Measurements from ENCODE around the gene NR3C1. TPM values are rescaled to one million over a fixed set of nuclear protein-coding genes. Genes with fewer than 3 reads are reported as not detected.

Gene NR3C1
- 39.2 TPM for polyA plus RNA-seq (2013)

DNA sequence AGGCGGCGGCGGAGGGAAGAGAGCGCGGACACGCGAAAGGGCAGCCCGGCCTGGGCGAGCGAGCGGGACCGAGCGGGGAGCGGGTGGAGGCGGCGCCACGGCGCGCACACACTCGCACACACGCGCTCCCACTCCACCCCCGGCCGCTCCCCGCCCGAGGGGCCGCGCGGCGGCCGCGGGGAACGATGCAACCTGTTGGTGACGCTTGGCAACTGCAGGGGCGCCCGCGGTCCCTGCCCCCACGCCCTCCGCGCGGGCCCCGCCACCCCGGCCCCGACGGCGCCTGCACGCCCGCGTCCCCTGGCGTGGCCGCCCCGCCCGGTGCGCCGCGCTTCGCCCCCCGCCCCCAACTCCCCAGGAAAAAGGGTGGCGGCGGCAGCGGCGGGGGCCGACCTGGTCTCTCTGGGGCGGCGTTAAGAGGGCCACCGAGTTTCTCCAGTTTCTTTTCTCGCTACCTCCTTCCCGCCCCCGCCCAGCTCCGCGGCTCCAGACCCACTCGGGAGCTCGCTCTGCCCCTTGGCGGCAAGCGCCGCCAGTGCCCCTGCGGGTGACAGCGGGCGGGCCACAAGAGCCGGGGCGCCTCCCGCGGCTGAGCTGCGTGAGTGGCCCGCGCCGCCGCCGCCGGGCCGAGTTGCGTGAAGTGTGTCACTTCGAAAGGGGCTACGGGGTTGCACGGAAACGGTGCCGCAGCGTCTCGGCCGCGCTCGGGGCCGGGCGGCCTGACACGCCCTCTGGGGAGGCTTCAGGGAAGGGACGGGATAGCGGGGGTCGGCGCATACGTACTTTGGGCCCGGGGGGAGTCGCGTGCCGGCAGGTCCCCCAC is at the start of gene NR3C1:
TSS of gene NR3C1 (minus strand) at position 94 of the 823 bp plus-strand sequence. CDS start 2,847 bp downstream, outside the sequence.
- peak within 1 kb of the TSS; percentile 89 to 97 (median 92) for H3K4me3 ChIP-seq (ENCODE audit: control insufficient read depth in 1 of 7, extremely low read depth in 1 of 7, insufficient read depth in 4 of 7, low read depth in 2 of 7, low read length in 6 of 7)
- H3K36me3 ChIP-seq (ENCODE audit: control insufficient read depth in 4 of 4, insufficient read depth in 4 of 4, low read length in 3 of 4): peaks cover 5 to 16% (median 12%) of the 10 kb centered on the region in 4 experiments
- peak within 1 kb of the TSS; percentile 96 to 98 for H3K27ac ChIP-seq (ENCODE audit: insufficient read depth in 1 of 2, low read depth in 1 of 2, low read length in 2 of 2, poor library complexity in 1 of 2, severe bottlenecking in 2 of 2)
- ChIA-PET CTCF (interaction anchor here (0.6 to 3.0 kb wide), 19 partner anchors 13 to 786 kb away, joined by 3 to 18 read pairs (median 4); no protein-coding TSS in a partner anchor), POLR2A (interaction anchor here (0.6 to 1.5 kb wide), 6 partner anchors 87 to 316 kb away, joined by 3 to 4 read pairs (median 3); no protein-coding TSS in a partner anchor)
- H3K9me3 ChIP-seq (ENCODE audit: control extremely low read depth in 1 of 5, control insufficient read depth in 4 of 5, insufficient read depth in 2 of 5, low read depth in 1 of 5, low read length in 4 of 5): no peaks in the 10 kb centered on the region
- H3K27me3 ChIP-seq (replicated peaks in 2 of 5; ENCODE audit: control insufficient read depth in 4 of 5, insufficient read depth in 5 of 5, low read length in 4 of 5): no peaks in the 10 kb centered on the region
- peak; percentile 92 to 94 (median 94) for DNase-seq
- peaks cover 23 to 45% (median 35%) of the 10 kb centered on the region in 4 experiments for H3K4me1 ChIP-seq (ENCODE audit: control extremely low read depth in 1 of 4, control insufficient read depth in 4 of 4, insufficient read depth in 4 of 4, low read length in 3 of 4)
- WGBS (ENCODE audit: insufficient coverage): under 1% methylated on average over 65 of the region's 114 CpGs

DNA sequence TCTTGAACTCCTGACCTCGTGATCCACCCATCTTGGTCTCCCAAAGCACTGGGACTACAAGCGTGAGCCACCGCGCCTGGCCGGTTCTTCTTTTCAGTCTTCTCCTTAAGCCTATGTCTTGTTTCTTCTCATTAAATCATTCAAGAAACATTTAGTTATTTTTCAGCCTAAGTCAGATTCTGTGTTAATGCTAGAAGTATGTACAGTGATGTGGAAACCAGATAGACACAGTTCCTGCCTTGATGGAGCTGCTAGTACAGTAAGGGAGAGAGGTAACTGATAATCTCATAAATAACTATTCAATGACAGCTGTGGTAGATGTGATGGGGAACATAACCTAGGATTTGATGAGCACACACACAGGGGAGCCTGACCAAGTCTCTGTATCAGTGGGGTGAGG is 46.3 kb upstream of the NR3C1 start:
- DNase-seq: no peak
- H3K4me1 ChIP-seq (ENCODE audit: control extremely low read depth in 1 of 4, control insufficient read depth in 4 of 4, insufficient read depth in 4 of 4, low read length in 3 of 4): no peaks in the 10 kb centered on the region
- no peak overlapping the region for H3K4me3 ChIP-seq (ENCODE audit: control insufficient read depth in 1 of 7, extremely low read depth in 1 of 7, insufficient read depth in 4 of 7, low read depth in 2 of 7, low read length in 6 of 7)
- ChIA-PET CTCF (no interaction called here), POLR2A (interaction anchor here (0.9 kb wide), 1 partner anchor 19 kb away, joined by 4 read pairs; no protein-coding TSS in a partner anchor)
- 94% methylated on average over 5 of the region's 5 CpGs for WGBS (ENCODE audit: insufficient coverage)
- no peaks in the 10 kb centered on the region for H3K9me3 ChIP-seq (ENCODE audit: control extremely low read depth in 1 of 5, control insufficient read depth in 4 of 5, insufficient read depth in 2 of 5, low read depth in 1 of 5, low read length in 4 of 5)
- no peak overlapping the region for H3K27ac ChIP-seq (ENCODE audit: insufficient read depth in 1 of 2, low read depth in 1 of 2, low read length in 2 of 2, poor library complexity in 1 of 2, severe bottlenecking in 2 of 2)
- H3K27me3 ChIP-seq (replicated peaks in 2 of 5; ENCODE audit: control insufficient read depth in 4 of 5, insufficient read depth in 5 of 5, low read length in 4 of 5): no peaks in the 10 kb centered on the region
- H3K36me3 ChIP-seq (ENCODE audit: control insufficient read depth in 4 of 4, insufficient read depth in 4 of 4, low read length in 3 of 4): no peaks in the 10 kb centered on the region

DNA sequence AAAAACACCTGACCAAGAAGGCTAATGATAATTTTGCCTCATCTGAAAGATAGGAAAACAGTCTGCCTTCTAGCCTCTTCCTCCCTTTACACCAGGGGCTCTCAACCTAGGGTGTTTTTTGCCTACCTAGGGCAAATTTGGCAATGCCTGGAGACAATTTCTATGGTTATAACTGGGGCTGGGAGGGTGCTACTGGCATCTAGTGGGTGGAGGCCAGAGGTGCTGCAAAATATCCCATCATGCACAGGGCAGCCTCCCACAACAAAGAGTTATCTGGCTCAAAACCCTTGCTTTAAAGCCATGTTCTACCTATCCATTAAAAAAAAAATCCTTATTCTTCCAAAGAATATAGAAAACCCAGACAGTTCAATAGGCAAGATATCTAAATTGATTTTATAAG is 45.0 kb upstream of the NR3C1 start:
- no peak for DNase-seq

DNA sequence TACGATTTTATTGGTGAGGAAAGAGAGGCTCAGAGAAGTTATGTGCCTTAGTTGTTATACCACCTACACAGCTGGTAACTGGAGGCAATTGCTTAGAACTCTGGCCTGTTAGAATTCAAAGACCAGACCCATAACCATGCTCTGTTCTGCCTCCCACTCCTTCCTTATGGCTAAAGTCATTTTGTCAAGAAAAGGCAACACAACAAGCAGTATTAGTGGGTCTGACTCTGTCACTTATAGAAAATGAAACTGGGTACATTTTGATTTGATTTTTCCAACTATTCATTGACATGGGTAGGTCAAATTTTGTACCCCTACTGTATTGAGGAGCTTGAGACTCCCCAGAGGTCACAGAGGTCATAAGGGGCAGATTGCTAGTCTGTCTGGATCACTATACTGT is 44.5 kb upstream of the NR3C1 start:
- ChIA-PET POLR2A (no interaction called here), CTCF (no interaction called here)

More for the DNA sequence above, 45.0 kb upstream of the NR3C1 start:
- H3K4me3 ChIP-seq (ENCODE audit: control insufficient read depth in 1 of 7, extremely low read depth in 1 of 7, insufficient read depth in 4 of 7, low read depth in 2 of 7, low read length in 6 of 7): no peak overlapping the region
- ChIA-PET CTCF (no interaction called here), POLR2A (no interaction called here)
- H3K9me3 ChIP-seq (ENCODE audit: control extremely low read depth in 1 of 5, control insufficient read depth in 4 of 5, insufficient read depth in 2 of 5, low read depth in 1 of 5, low read length in 4 of 5): no peaks in the 10 kb centered on the region
- no peaks in the 10 kb centered on the region for H3K36me3 ChIP-seq (ENCODE audit: control insufficient read depth in 4 of 4, insufficient read depth in 4 of 4, low read length in 3 of 4)
- no peaks in the 10 kb centered on the region for H3K27me3 ChIP-seq (replicated peaks in 2 of 5; ENCODE audit: control insufficient read depth in 4 of 5, insufficient read depth in 5 of 5, low read length in 4 of 5)
- H3K4me1 ChIP-seq (ENCODE audit: control extremely low read depth in 1 of 4, control insufficient read depth in 4 of 4, insufficient read depth in 4 of 4, low read length in 3 of 4): no peaks in the 10 kb centered on the region
- no peak overlapping the region for H3K27ac ChIP-seq (ENCODE audit: insufficient read depth in 1 of 2, low read depth in 1 of 2, low read length in 2 of 2, poor library complexity in 1 of 2, severe bottlenecking in 2 of 2)

DNA sequence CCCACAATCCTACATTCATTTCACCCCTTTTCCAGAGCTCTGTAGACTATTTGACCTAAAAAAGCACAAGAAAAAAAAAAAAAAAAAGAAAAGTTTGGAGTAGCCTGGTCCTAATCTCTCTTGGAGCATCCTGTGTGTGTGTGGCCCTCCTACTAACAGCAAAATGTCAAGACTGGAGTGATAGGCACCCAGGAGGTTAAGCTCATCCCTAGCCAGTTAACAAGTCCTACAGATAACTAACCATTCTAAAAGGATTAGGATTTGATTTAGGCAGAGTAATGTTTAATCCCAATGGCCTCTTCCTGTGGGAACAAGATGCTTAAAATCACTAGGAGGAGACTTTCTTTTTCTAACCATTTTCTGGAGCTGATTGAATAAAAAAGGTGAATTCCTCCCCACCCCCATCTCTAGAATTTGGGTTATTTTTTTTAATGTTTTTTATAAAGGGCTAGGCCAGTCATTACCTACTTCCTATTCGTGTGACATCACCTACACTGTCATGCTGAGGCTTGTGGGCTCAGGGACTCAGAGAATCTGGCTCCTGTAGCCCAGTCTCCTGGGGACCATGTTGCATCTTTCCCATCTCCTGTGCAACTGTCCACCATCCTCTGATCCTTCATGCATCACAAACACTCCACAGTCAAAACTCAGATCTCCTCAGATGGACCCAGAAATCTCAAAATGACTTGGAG is 43.2 kb upstream of the NR3C1 start:
- Histone ChIP-seq H3K4me1 (ENCODE audit: control extremely low read depth in 1 of 4, control insufficient read depth in 4 of 4, insufficient read depth in 4 of 4, low read length in 3 of 4) (no peaks in the 10 kb centered on the region), H3K4me3 (ENCODE audit: control insufficient read depth in 1 of 7, extremely low read depth in 1 of 7, insufficient read depth in 4 of 7, low read depth in 2 of 7, low read length in 6 of 7) (no peak overlapping the region), H3K27me3 (replicated peaks in 2 of 5; ENCODE audit: control insufficient read depth in 4 of 5, insufficient read depth in 5 of 5, low read length in 4 of 5) (no peaks in the 10 kb centered on the region), H3K27ac (ENCODE audit: insufficient read depth in 1 of 2, low read depth in 1 of 2, low read length in 2 of 2, poor library complexity in 1 of 2, severe bottlenecking in 2 of 2) (no peak overlapping the region), H3K36me3 (ENCODE audit: control insufficient read depth in 4 of 4, insufficient read depth in 4 of 4, low read length in 3 of 4) (no peaks in the 10 kb centered on the region), H3K9me3 (ENCODE audit: control extremely low read depth in 1 of 5, control insufficient read depth in 4 of 5, insufficient read depth in 2 of 5, low read depth in 1 of 5, low read length in 4 of 5) (no peaks in the 10 kb centered on the region)
- ChIA-PET CTCF (interaction anchor here (1.5 kb wide), 1 partner anchor 13 kb away, joined by 3 read pairs; no protein-coding TSS in a partner anchor), POLR2A (no interaction called here)
- DNase-seq: no peak
- 88% methylated on average over 1 of the region's 1 CpG for WGBS (ENCODE audit: insufficient coverage)

More for the DNA sequence above, 44.5 kb upstream of the NR3C1 start:
- Histone ChIP-seq H3K9me3 (ENCODE audit: control extremely low read depth in 1 of 5, control insufficient read depth in 4 of 5, insufficient read depth in 2 of 5, low read depth in 1 of 5, low read length in 4 of 5) (no peaks in the 10 kb centered on the region), H3K36me3 (ENCODE audit: control insufficient read depth in 4 of 4, insufficient read depth in 4 of 4, low read length in 3 of 4) (no peaks in the 10 kb centered on the region), H3K4me3 (ENCODE audit: control insufficient read depth in 1 of 7, extremely low read depth in 1 of 7, insufficient read depth in 4 of 7, low read depth in 2 of 7, low read length in 6 of 7) (no peak overlapping the region), H3K27ac (ENCODE audit: insufficient read depth in 1 of 2, low read depth in 1 of 2, low read length in 2 of 2, poor library complexity in 1 of 2, severe bottlenecking in 2 of 2) (no peak overlapping the region), H3K27me3 (replicated peaks in 2 of 5; ENCODE audit: control insufficient read depth in 4 of 5, insufficient read depth in 5 of 5, low read length in 4 of 5) (no peaks in the 10 kb centered on the region), H3K4me1 (ENCODE audit: control extremely low read depth in 1 of 4, control insufficient read depth in 4 of 4, insufficient read depth in 4 of 4, low read length in 3 of 4) (no peaks in the 10 kb centered on the region)
- no peak for DNase-seq
- no CpG with 5 or more reads among the region's 1 CpG for WGBS (ENCODE audit: insufficient coverage)

DNA sequence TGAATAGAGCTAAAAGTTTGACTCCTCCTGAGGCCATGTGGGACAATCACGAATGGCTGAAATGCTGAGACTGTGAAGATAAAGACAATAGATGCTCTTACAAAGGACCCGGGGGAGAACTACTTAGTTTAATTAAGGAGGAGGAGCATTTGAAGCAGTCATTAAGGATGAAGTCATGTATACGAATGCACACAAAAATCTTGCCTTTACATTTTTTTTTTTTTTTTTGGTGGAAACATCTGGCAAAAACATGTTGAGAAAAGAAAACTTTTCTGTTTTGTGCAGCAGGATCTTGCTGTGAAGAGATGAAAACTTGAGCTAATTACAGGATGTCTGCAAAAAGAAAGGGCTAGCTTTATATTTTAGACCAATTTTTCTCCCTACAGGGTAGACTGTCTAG is 42.3 kb upstream of the NR3C1 start:
- DNase-seq: no peak
- Histone ChIP-seq H3K36me3 (ENCODE audit: control insufficient read depth in 4 of 4, insufficient read depth in 4 of 4, low read length in 3 of 4) (no peaks in the 10 kb centered on the region), H3K4me3 (ENCODE audit: control insufficient read depth in 1 of 7, extremely low read depth in 1 of 7, insufficient read depth in 4 of 7, low read depth in 2 of 7, low read length in 6 of 7) (no peak overlapping the region), H3K4me1 (ENCODE audit: control extremely low read depth in 1 of 4, control insufficient read depth in 4 of 4, insufficient read depth in 4 of 4, low read length in 3 of 4) (no peaks in the 10 kb centered on the region), H3K27me3 (replicated peaks in 2 of 5; ENCODE audit: control insufficient read depth in 4 of 5, insufficient read depth in 5 of 5, low read length in 4 of 5) (no peaks in the 10 kb centered on the region), H3K27ac (ENCODE audit: insufficient read depth in 1 of 2, low read depth in 1 of 2, low read length in 2 of 2, poor library complexity in 1 of 2, severe bottlenecking in 2 of 2) (no peak overlapping the region), H3K9me3 (ENCODE audit: control extremely low read depth in 1 of 5, control insufficient read depth in 4 of 5, insufficient read depth in 2 of 5, low read depth in 1 of 5, low read length in 4 of 5) (no peaks in the 10 kb centered on the region)
- POLR2A ChIA-PET: no interaction called here
- CTCF ChIA-PET: interaction anchor here (1.5 kb wide), 1 partner anchor 12 kb away, joined by 3 read pairs; no protein-coding TSS in a partner anchor
- WGBS (ENCODE audit: insufficient coverage): 100% methylated on average over 2 of the region's 3 CpGs

DNA sequence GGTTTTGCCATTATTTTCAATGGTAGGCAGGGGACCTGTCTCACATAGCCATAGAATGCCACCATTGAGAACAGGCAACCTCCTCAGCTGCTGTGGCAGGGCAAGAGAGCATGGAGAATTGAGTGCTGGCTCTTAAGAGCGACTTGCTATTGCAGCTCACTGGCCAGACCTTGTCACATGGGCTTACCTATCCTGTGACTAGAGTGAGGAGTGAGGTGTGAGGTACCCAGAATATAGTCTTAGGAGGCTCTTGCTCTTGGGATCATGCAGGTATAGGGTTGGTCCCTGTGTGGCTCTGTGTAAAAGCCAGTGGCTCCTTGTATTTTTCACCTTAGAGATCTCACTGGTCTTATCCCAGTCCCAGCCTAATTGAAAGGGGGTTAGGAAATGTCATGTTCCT is 39.8 kb upstream of the NR3C1 start:
- POLR2A ChIA-PET: interaction anchor here (0.5 kb wide), 1 partner anchor 174 kb away, joined by 4 read pairs; no protein-coding TSS in a partner anchor
- Histone ChIP-seq H3K36me3 (ENCODE audit: control insufficient read depth in 4 of 4, insufficient read depth in 4 of 4, low read length in 3 of 4) (no peaks in the 10 kb centered on the region), H3K4me1 (ENCODE audit: control extremely low read depth in 1 of 4, control insufficient read depth in 4 of 4, insufficient read depth in 4 of 4, low read length in 3 of 4) (no peaks in the 10 kb centered on the region), H3K27me3 (replicated peaks in 2 of 5; ENCODE audit: control insufficient read depth in 4 of 5, insufficient read depth in 5 of 5, low read length in 4 of 5) (no peaks in the 10 kb centered on the region), H3K4me3 (ENCODE audit: control insufficient read depth in 1 of 7, extremely low read depth in 1 of 7, insufficient read depth in 4 of 7, low read depth in 2 of 7, low read length in 6 of 7) (no peak overlapping the region), H3K27ac (ENCODE audit: insufficient read depth in 1 of 2, low read depth in 1 of 2, low read length in 2 of 2, poor library complexity in 1 of 2, severe bottlenecking in 2 of 2) (no peak overlapping the region), H3K9me3 (ENCODE audit: control extremely low read depth in 1 of 5, control insufficient read depth in 4 of 5, insufficient read depth in 2 of 5, low read depth in 1 of 5, low read length in 4 of 5) (no peaks in the 10 kb centered on the region)
- DNase-seq: no peak
- CTCF ChIA-PET: no interaction called here
- WGBS (ENCODE audit: insufficient coverage): 100% methylated on average over 1 of the region's 1 CpG
